Breast epithelium (tissue), 4 donors: Measurements from ENCODE around the gene AKTIP. TPM values are rescaled to one million over a fixed set of nuclear protein-coding genes. Genes with fewer than 3 reads are reported as not detected.

Experiments
- DNase-seq, 2 donors: peaks; one replicate each; pipeline ENCODE4 v3.0.0-alpha.2; 2019; ENCODE audit warnings: low spot score in 2 of 2
- H3K27ac ChIP-seq, 2 donors: fragments of 200-600 bp; sonication (generic) in 1 of 2; one replicate each; pipeline ENCODE4 v1.5.1; 2016 to 2019; ENCODE audit warnings: mild to moderate bottlenecking in 1 of 2
- H3K27me3 ChIP-seq, 2 donors: fragments of 200-600 bp; sonication (generic) in 1 of 2; one replicate each; pipeline versions ENCODE4 v1.5.1 to v1.6.0; 2017 to 2019; ENCODE audit warnings: control low read depth in 1 of 2, mild to moderate bottlenecking in 1 of 2
- H3K36me3 ChIP-seq: fragments of 200-600 bp; one replicate; pipeline ENCODE4 v1.5.1; 2019
- H3K4me1 ChIP-seq, 2 donors: fragments of 200-600 bp; sonication (generic); one replicate each; pipeline ENCODE4 v1.5.1; 2016 to 2019; ENCODE audit warnings: control low read depth in 1 of 2
- H3K4me3 ChIP-seq, 3 donors: fragments of 200-600 bp; sonication (generic); 1 replicate in 2 of 3; 2 replicates in 1 of 3; pipeline ENCODE4 v1.5.1; 2016 to 2019; ENCODE audit warnings: mild to moderate bottlenecking in 3 of 3, moderate library complexity in 2 of 3
- H3K9me3 ChIP-seq, 2 donors: fragments of 200-600 bp; sonication (generic) in 1 of 2; one replicate each; pipeline ENCODE4 v1.5.1; 2016 to 2019; ENCODE audit warnings: control low read depth in 1 of 2
- POLR2A ChIP-seq: fragments of 450-650 bp; IDR thresholded peaks from one replicate; pipeline ENCODE4 v1.6.1; 2016; ENCODE audit warnings: antibody characterized with exemption, mild to moderate bottlenecking, moderate library complexity
- POLR2AphosphoS5 ChIP-seq, 3 donors: sonication (generic); formaldehyde crosslinking; IDR thresholded peaks; one replicate each; pipeline ENCODE4 v1.6.1; 2017; ENCODE audit warnings: antibody characterized with exemption in 3 of 3
- intact Hi-C: fragments of 100-400 bp; cut with DNase I; formaldehyde crosslinking; loops from one replicate; pipeline ENCODE4 v1.15.1; 2023; ENCODE audit warnings: low total_unique reads
- total RNA-seq, 3 donors: library from RNA; depleted of rRNA; stranded (reverse); fragments of >200 nt; gene quantifications; one replicate each; pipeline ENCODE4 v1.1.0, GENCODE V29; 2016
- TF ChIP-seq, protein P1 (sequence below), 3 donors: fragments of 450-650 bp; IDR thresholded peaks; one replicate each; pipeline ENCODE4 v1.5.1; 2016 to 2017; ENCODE audit warnings: antibody characterized with exemption in 3 of 3, mild to moderate bottlenecking in 3 of 3, moderate library complexity in 3 of 3

Gene AKTIP
- total RNA-seq, 3 donors from 2014 or later: 39.3 to 56.3 (median 45.3) TPM

- Histone ChIP-seq H3K9me3 (no peaks in the 10 kb centered on the region), H3K27me3 (no peaks in the 10 kb centered on the region), H3K36me3 (no peaks in the 10 kb centered on the region), H3K4me3 (no peak overlapping the region), H3K27ac (no peak overlapping the region), H3K4me1 (no peaks in the 10 kb centered on the region)
- TF ChIP-seq, protein P1, sequence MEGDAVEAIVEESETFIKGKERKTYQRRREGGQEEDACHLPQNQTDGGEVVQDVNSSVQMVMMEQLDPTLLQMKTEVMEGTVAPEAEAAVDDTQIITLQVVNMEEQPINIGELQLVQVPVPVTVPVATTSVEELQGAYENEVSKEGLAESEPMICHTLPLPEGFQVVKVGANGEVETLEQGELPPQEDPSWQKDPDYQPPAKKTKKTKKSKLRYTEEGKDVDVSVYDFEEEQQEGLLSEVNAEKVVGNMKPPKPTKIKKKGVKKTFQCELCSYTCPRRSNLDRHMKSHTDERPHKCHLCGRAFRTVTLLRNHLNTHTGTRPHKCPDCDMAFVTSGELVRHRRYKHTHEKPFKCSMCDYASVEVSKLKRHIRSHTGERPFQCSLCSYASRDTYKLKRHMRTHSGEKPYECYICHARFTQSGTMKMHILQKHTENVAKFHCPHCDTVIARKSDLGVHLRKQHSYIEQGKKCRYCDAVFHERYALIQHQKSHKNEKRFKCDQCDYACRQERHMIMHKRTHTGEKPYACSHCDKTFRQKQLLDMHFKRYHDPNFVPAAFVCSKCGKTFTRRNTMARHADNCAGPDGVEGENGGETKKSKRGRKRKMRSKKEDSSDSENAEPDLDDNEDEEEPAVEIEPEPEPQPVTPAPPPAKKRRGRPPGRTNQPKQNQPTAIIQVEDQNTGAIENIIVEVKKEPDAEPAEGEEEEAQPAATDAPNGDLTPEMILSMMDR (IDR thresholded peaks at IDR 0.05): no peak
- no peak for TF ChIP-seq POLR2A
- TF ChIP-seq POLR2AphosphoS5 (IDR thresholded peaks at IDR 0.05): no peak
- intact Hi-C loops: no loop called here
- no peak for DNase-seq
Observed at GRCh38 chr16:53446090-53446489, 56.9 kb downstream of the AKTIP start.

DNA sequence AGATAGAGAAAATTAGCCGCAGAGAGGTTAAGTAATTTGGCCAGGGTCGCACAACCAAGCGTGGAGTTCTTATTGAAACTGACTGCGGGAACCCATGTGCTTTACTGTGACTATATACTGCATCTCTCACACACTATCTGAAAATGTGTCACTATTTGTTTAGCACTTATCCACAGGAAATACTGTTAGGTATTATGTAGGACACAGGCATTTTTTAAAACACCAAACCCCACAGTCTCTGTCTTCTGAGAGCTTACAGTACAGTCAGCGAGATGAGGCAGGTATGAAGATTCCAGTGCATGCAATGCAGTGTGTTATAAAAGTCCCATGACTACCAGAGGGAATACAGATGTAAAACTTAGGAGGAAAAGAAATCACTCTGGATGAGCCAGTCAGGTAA lies 57.5 kb downstream of the AKTIP start:
- DNase-seq: no peak
- no peak for TF ChIP-seq POLR2A
- TF ChIP-seq, protein P1 (IDR thresholded peaks at IDR 0.05): no peak
- TF ChIP-seq POLR2AphosphoS5 (IDR thresholded peaks at IDR 0.05): no peak
- H3K4me3 ChIP-seq: no peak overlapping the region
- no peaks in the 10 kb centered on the region for H3K36me3 ChIP-seq
- H3K4me1 ChIP-seq: no peaks in the 10 kb centered on the region
- H3K27ac ChIP-seq: no peak overlapping the region
- intact Hi-C loops: no loop called here
- H3K27me3 ChIP-seq: no peaks in the 10 kb centered on the region
- no peaks in the 10 kb centered on the region for H3K9me3 ChIP-seq

Other genes with a start within 250 kb of the AKTIP start
- gene RBL2, start 68.7 kb downstream of the AKTIP start, total RNA-seq: 100 to 1,000 TPM; 118 to 146 (median 123) TPM
- 1 to 10 TPM; 3.2 to 7.5 (median 7.5) TPM for gene RPGRIP1L, start 200.7 kb upstream of the AKTIP start, total RNA-seq
- gene FTO, start 200.9 kb upstream of the AKTIP start, total RNA-seq: 100 to 1,000 TPM; 109 to 193 (median 174) TPM